Hepatic stellate cell (primary cell): Measurements from ENCODE around the gene CLDN5.

Experiments used
- DNase-seq: peaks from one replicate; pipeline ENCODE4 v3.0.0; 2011; ENCODE audit warnings: low spot score

CLDN5 gene

DNA sequence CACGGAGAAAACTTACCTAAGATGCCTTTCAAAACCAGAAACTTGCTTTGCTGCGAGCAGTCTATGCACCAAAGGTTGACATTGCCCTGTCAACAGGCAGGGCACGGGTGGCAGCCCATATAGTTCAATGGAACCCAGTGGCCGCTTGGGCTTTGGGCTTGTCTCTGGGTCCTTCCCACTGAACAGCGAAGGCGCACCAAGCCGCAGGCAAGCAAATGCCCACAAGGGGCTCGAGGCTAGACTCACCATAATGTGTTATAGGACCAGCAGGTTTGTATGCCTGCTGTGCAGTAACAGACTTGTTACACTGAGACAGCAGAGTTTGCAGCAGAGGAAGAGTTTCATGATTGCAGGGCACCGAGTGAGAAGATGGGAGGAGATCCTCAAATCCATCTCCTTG is 20.3 kb downstream of the CLDN5 start:
- no peak for DNase-seq

DNA sequence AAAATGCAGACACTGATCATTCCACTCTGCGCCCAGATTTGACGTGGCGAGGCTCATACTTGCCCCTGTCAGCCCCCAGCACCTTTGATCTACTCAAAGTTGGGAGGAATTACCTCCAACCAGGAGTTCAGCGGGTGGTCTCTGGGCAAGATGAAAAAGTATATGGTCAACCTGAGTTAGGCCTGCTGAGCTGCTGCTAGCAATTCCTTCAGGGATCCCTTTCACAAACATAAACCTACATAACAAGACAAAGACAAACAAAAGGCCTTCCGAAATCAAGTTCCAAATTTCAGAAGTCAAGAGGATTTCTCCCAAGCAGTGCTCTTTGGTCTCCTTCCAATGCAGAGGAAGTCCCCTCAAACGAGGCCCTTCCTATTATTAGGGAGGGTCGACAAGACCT is 20.8 kb downstream of the CLDN5 start:
- no peak for DNase-seq

DNA sequence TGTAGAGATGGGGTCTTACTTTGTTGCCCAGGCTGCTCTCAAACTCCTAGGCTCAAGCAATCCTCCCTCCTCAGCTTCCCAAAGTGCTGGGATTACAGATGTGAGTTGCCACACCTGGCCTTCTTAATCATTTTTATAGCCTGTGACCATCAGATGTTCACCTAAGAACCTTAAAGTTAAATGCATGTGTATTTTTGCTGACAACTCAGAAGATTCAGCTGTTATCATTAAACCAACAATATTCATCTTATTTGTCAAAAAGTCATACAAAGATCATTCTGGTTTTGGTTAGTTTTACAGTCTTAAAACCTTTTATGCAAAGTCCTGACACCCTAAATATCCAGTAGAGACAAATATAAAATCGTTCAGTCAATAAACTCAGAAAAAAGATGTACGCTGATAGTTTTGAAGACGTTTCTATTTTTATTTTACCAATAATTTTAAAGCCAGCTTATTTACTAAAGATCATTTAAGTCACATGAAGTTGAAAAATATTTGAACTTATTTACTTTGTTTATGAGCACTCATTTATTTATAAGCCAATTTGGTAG is 22.2 kb downstream of the CLDN5 start:
- DNase-seq, result no peak

DNA sequence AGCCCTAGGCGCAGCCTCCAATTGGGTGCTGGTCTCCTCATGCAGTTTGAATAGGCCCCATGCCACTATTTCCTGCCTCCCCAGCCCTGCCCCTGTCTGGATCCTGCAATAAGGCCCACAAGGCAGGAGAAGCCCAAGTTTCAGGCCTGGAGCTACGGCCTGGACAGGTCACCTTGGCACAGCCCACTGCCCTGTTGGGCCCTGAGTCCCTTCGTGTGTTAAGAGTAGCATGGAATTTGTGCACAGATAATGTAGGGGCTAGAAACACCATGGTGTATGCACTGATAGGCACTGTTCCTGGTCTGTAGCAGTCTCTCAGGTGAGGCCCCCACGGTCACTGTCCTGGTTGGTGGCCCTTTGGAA is 24.3 kb downstream of the CLDN5 start:
- DNase-seq, result no peak

DNA sequence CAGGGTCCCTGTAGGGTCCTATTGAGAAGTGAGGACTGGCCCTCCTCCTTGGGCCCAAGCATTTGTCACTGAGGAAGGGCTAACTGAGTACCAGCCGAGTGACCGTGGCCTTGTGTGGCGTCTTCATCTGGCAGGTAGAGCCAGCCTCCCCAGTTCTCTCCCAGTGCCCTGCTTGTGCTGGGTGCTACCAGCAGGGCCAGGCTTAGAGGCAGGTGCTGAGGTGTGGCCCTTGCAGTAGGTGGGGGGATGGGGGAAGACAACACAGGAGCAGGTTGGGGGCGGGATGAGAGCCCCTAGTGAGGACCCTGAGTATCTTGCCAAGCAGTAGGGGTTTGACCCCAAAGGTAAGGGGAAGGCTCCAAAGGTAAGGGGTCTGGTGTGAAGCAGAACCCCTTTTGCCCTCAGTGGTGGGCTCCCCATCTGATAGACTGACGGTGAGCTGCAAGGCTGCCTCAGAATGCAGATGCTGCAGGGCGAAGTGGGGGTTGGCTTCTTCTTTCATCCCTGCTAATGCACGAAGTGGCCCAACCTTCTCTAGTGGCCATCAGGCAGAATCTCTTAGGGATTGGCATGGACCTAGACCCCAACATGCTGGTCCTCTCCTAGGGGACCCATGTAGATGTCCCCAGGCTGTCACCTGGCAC is 24.9 kb downstream of the CLDN5 start:
- DNase-seq, result no peak

DNA sequence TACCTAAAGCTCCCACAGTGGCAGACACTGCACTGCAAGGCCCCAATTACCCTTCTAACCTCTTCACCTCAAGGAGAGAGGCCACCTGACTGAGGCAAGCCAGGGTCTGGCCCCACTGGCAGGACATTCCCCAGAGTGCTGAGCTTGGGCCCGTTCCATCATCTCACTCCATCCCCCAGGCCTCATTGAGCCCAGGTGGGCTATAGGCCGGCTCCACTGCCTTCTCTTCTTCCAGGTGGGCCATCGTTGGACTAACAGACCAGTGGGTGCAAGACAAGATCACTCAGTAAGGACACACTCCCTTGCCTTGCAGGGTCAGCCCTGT is 25.4 kb downstream of the CLDN5 start:
- DNase-seq, result no peak

DNA sequence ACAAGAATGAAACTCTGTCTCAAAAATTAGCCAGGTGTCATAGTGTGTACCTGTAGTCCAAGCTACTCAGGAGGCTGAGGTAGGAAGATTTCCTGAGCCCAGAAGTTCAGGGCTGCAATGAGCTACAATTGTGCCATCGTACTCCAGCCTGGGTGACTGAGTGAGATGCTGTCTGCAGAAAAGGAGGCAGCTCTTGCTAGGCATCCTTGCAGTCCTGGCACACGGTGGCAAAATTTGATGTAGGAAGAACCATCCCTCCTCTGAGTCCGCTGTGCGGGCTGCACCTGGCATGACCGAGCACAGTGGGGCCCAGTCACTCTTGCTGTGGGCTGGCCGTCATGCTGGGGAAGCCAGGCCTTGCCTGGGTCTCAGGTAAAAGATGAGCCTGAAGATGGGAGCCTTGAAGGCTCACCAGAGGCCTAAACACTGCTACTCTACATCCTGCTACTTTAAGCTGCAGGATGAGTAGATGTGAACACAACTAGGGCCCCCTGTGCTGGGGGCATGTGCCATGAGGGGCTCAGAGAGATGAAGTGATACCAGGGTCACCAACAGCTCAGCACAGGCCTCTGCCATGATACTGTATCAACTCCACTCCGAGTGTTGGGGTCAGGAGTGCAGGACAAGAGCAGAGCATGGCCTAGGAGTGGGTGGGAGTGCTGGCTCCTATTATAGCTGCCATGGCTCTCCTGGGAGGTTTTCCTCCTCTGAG is 25.9 kb downstream of the CLDN5 start:
- DNase-seq, result no peak

DNA sequence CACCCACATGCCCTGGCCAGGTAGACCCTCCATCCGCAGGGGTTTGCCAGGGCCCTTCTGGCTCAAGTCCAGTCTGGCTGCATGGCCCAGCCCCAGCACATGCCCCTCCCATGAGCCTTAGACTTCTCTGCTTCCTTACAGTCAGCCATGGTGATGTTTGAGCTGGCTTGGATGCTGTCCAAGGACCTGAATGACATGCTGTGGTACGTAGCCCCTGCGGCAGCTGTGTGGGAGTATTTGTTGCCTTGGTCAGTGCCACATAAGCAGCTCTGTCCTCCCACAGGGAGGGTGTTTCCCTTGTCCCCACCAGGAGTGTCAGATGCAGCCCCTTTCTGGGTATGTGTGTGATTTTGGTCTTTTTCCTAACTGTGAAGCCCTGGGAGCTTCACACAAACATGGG is 27.0 kb downstream of the CLDN5 start:
- peak; percentile 72 for DNase-seq

DNA sequence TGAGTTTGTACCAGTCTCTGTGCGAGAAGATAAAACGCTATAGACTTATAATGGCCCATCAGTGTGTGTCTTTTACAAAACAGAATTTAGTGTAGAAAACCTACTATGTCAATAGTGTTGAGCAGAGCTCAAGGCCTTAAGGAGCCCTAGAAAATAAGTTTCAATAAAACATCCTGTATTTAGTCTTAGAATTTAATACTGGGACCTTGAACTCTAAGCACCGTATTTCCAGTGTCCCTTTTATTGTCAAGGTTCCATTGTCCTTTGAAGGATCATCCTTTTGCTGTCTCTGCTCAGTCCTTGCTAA is 27.9 kb downstream of the CLDN5 start:
- no peak for DNase-seq

DNA sequence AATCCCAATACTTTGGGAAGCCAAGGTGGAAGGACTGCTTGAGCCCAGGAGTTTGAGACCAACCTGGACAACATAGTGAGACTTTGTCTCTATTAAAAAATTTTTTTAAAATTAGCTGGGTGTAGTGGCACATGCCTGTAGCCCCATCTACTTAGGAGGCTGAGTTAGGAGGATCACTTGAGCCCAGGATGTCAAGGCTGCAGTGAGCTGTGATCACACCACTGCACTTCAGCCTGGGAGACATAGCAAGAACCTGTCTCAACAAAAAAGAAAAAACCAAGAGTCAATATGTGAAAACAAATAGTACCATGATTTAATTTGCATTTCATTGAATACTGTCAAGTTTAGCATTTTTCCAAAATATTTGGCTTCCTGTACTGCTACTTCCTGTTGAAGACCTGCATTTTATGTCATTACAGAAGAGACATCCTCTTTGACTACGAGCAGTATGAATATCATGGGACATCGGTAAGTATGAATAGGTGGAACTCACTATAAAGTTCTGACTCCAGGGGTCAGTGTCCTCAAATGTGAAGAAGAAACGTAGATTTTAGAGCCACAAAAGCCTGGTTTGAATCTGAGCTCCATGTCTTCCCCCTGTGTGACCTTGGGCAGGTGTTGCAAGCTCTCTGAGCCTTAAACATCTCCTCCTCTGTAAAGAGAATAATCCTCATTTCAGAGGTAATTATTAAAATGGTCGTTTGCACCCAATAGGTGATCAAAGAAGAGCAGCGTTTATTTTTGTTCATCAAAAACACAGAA is 28.5 kb downstream of the CLDN5 start:
- no peak for DNase-seq

DNA sequence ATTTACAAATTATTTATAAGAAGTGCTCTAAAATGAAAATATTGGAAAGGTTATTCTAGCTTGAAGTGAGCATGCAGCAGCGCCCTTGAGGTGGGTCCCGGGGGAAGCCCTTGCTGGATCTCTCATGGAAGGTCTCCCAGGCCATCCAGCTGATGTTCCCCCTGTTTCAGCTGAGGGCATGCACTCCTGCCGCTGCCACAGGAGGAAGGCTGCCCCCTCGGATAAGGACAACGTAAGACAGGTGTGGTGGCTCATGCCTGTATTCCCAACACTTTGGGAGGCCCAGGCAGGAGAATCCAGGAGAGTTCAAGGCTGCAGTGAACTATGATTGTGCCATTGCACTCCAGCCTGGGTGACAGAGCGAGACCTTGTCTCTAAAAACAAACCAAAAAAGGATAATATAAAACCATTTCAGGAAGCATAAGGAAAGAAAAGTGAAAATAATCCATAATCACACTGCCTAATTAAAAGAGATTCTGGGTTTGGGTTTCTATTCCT is 29.5 kb downstream of the CLDN5 start:
- DNase-seq, result no peak

DNA sequence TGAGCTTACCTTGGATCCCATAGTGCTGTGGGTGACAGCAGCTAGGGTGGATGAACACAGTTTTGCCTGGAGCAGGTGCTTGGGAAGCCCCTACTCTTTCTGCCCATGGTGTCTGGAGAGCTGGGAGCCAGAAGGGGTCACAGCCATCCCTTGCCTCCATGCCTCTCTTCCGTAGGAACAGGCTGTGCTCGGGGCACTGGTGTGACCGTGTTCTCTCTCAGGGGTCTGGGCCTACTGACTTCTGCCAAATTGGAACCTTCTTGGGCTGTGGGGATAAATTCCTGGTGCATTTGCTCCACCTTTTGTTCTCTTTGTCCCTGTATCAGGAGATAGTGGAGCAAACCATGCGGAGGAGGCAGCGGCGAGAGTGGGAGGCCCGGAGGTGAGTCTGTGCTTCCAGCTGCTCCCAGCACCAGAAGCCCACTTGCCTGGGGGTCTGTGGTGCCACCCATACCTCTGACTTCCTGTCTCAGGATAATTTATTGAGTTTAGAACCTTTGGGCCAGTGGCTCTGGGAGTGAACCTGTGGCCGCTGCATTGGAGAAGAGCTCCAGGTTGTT is 30.1 kb downstream of the CLDN5 start:
- no peak for DNase-seq

DNA sequence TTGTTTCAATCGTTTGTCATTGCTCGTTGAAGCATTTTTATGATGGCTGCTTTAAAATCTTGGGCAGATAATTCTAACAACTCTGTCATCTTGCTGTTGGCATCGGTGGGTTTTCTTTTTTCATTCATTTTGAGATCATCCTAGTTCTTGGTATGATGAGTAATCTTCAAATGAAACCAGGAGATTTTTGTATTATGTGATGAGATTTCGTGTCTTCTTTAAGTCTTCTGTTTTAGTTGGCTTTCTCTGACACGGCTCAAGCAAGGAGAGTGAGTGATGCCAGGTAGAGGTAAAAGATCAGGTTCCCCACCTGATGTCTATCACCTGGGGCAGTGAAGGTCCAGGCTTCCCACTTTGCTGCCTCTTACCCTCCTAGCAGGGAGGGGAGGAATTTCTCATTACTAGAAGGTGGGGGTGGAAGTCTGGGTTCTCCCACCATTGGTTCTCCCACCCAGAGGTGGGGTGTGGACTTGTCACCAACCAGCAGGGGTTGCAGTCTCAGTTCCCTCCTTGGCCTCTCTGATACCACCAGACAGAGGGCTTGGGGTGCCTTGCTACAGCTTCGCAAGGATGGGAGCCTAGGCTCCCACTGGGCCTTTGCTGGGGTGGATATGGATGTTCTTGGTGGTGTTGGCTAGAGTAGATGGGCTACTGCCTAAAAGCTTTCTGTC is 31.6 kb downstream of the CLDN5 start:
- DNase-seq, result no peak

DNA sequence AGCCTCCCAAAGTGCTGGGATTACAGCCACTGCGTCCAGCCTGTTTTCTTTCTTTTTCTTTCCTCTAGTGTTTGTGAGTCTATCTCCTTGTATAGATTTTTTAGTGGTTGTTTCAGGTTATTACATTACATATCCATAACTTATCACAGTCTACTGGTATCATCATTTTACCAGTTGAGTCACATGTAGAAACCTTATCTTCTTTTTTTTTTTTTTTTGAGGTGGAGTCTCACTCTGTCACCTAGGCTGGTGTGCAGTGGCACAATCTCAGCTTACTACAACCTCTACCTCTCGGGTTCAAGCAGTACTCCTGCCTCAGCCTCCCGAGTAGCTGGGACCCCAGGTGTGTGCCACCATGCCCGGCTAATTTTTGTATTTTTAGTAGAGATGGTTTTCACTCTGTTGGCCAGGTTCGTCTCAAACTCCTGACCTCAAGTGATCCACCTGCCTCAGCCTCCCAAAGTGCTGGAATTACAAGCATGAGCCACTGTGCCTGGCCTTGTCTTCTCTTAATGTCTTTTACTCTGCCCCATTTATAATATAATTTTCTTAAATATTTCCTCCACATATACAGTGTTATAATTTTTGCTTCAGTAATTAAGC is 33.5 kb downstream of the CLDN5 start:
- no peak for DNase-seq

DNA sequence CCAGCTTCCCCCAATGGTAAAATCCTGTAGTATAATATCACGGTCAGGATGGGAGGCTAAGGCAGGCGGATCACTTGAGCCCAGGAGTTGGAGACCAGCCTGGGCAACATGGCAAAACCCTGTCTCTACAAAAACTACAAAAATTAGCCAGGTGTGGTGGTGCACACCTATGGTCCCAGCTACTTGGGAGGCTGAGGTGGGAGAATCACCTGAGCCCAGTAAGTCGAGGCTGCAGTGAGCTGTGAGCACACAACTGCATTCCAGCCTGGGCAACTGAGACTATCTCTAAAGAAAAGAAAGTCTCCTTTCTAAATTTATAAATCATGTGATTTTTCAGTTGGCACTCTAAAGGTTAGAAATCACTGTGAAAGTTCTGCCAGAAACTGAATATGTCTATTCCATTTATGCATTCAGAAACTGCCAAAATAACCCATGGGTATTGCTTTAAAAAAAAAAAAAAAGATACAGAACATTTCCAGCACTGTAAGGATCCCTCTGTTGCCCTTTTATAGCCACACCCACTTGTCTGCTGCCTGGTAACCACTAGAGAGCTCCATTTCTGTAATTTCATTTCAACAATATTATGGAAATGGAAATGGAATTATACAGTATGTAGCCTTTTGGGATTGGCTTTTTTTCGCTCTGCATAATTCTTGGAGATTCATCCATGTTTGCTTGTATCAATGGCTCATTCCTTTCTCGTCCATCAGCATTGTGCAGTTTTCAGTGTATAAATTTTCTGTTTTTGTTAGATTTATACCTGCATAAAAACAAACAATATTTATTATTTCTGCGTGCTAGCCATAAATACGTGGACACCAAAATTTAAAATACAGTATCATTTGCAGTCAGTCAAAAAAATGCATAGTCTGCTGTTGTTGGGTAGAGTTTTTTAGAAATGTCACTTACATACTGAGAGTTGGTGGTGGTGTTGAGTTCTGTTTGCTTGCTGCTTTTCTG is 35.0 kb downstream of the CLDN5 start:
- DNase-seq, result peak; percentile 41

DNA sequence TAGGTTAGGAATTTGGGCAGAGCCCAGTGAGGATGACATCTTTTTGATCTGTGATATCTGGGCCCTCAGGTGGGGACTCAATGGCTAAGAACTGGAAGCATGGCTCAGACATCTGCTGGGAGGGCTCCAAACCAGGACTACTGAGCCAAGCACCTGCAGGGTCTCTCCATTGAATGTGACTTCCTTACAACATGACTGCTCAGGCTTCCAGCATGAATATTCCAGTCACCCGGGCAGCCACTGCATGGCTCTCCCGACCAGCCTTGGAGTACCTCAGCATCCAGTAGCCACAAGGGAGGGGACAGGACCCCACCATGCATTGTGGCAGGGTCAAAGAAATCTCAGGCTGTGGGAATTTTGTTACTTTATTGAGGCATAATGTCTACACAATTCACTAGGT is 35.9 kb downstream of the CLDN5 start:
- DNase-seq, result no peak

DNA sequence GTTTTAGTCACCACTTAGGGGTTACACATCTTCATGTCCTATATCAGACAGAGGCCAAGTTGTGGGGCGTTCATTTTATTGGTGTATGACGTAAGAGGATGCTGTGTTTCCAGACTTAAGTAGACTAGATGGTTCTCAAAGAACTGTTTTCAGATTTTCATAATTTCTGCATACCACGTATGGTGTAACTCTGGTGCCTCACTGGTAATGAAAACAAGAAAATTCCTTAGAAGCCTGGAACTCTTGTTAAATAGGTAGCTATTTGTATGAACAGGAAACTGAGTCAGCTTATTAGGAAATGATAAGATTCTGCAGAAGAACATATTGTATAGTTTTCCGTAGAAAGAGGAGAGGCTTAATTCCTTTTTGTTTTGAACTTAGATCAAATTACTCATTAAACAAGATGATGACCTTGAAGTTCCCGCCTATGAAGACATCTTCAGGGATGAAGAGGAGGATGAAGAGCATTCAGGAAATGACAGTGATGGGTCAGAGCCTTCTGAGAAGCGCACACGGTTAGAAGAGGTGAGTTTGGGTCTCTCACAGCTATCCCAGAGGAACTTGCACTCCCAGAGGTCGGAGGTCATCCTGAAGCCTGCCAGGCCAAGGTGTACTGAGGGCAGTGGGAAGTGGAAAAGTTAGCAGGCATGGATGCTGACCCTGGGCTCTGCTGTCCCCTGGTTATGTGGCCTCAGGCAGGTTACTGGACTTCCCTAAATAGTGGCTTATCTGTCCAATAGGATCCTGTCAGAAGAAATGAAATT is 40.5 kb downstream of the CLDN5 start:
- DNase-seq, result no peak

DNA sequence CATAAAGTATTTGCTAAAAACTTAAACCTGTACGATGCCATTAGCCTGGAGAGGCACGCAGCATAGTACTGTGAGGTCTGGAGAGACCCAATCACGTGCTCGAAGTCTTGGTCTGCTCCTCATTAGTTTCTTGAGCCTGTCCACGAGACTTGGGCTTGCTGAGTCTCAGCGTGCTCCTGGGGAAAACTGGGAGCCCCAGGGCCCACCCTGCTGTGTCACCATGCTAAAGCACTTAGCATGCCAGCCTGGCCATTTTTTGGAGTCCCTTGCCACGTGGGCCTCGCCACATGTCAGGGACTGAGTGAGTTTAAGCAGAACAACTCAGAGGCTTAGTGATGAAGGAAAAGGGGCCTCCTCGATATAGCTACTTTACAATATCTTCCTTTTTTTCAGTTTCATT is 41.9 kb downstream of the CLDN5 start:
- no peak for DNase-seq

DNA sequence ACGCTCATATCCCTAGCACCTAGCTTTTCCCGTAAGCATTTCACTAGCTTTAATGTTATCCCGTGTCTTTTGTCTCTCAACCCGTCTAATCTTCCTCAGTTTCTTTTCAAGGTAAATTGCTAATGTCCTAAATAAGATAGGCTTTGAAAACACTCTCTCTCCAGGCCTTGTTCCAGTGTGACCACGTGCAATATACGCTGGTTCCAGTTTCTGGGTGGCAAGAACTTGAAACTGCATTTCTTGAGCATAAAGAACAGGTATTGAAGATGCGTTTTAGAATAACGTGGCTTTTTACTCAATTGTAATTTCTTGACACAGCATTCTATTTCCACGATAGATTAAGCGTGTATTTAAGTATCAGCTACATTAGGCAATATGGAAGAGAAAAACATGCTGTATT is 43.4 kb downstream of the CLDN5 start:
- DNase-seq, result no peak

DNA sequence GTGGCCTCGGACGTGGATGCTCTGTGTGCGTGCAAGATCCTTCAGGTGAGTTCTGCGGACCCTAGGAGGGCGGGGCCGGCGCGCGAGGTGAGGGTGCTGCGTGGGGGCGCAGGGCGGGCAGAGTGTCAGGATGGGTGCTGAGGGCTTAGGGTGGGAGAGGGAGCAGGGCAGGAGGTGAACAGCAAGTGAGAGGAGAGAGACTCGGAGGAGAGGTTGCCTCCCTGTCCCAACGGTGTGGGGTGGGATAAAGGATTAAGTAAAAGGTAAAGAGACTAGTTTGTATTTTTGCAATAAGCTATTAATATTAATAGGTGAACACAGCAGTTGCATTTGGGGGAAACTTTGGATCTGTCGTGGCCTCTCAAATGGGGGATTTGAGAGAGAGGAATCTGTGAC is 44.0 kb downstream of the CLDN5 start:
- DNase-seq, result no peak
